KMS-11 (cell line): ENCODE results near the gene ITGA5.

Experiments used
- H2AFZ ChIP-seq: fragments of 200-600 bp; sonication (generic); 2 replicates; pipeline ENCODE4 v1.6.1; 2016; ENCODE audit warnings: antibody characterized with exemption, mixed run types, low read depth
- H3K27ac ChIP-seq: fragments of 200-600 bp; sonication (generic); 2 replicates; pipeline ENCODE4 v1.6.1; 2016; ENCODE audit warnings: mild to moderate bottlenecking, mixed run types
- H3K27me3 ChIP-seq: fragments of 200-600 bp; sonication (generic); 2 replicates; pipeline ENCODE4 v1.6.1; 2017; ENCODE audit warnings: mild to moderate bottlenecking, low read depth, mixed run types, moderate library complexity; ENCODE audit not compliant: insufficient read depth
- H3K36me3 ChIP-seq: fragments of 200-600 bp; sonication (generic); 2 replicates; pipeline ENCODE4 v1.6.1; 2017; ENCODE audit warnings: mild to moderate bottlenecking, mixed run types; ENCODE audit not compliant: insufficient read depth
- H3K4me1 ChIP-seq: fragments of 200-600 bp; sonication (generic); 2 replicates; pipeline ENCODE4 v1.6.1; 2016; ENCODE audit warnings: mild to moderate bottlenecking, low read depth, mixed run types; ENCODE audit not compliant: poor library complexity, severe bottlenecking
- H3K4me2 ChIP-seq: fragments of 200-600 bp; sonication (generic); 2 replicates; pipeline ENCODE4 v1.7.0; 2016; ENCODE audit warnings: mild to moderate bottlenecking, mixed run types
- H3K4me3 ChIP-seq: fragments of 200-600 bp; sonication (generic); IDR thresholded peaks from 2 replicates; pipeline ENCODE4 v1.6.1; 2017; ENCODE audit warnings: low read depth, low read length, mixed read lengths; ENCODE audit not compliant: insufficient read depth
- H3K79me2 ChIP-seq: fragments of 200-600 bp; sonication (generic); 2 replicates; pipeline ENCODE4 v1.6.1; 2016; ENCODE audit warnings: low read depth, mixed run types; ENCODE audit not compliant: insufficient read depth
- H3K9ac ChIP-seq: fragments of 200-600 bp; sonication (generic); 2 replicates; pipeline ENCODE4 v1.6.1; 2016; ENCODE audit warnings: mild to moderate bottlenecking, mixed run types
- H4K20me1 ChIP-seq: fragments of 200-600 bp; sonication (generic); 2 replicates; pipeline ENCODE4 v1.6.1; 2016; ENCODE audit warnings: mild to moderate bottlenecking, mixed run types; ENCODE audit not compliant: insufficient read depth
- CTCF ChIP-seq: fragments of 200-600 bp; sonication (generic); conservative IDR thresholded peaks from 2 replicates; pipeline ENCODE4 v1.6.1; 2017; ENCODE audit warnings: low read depth, mild to moderate bottlenecking, antibody characterized with exemption, low read length, moderate library complexity, mixed read lengths

The ITGA5 gene

GRCh38 chr12:54419088-54419887 is at the start of gene ITGA5:
Gene ITGA5 (minus strand): TSS chr12:54419266. CDS start chr12:54419198, 68 bp downstream.
- no peak for TF ChIP-seq CTCF
- Histone ChIP-seq H3K27ac (no peak within 1 kb of the TSS), H3K9ac (no peak within 1 kb of the TSS), H3K4me2 (no peak within 1 kb of the TSS), H3K27me3 (peaks cover 22% of the 10 kb centered on the region; the same call in 1 of the 2 replicates), H3K4me3 (no peak within 1 kb of the TSS), H4K20me1 (no peaks in the 10 kb centered on the region), H3K36me3 (no peaks in the 10 kb centered on the region), H2AFZ (no peak within 1 kb of the TSS), H3K4me1 (no peaks in the 10 kb centered on the region), H3K79me2 (no peaks in the 10 kb centered on the region)

- Histone ChIP-seq H2AFZ (no peak overlapping the region), H3K4me1 (no peaks in the 10 kb centered on the region), H3K36me3 (no peaks in the 10 kb centered on the region), H3K27ac (no peak overlapping the region), H3K27me3 (no peaks in the 10 kb centered on the region), H4K20me1 (no peaks in the 10 kb centered on the region), H3K9ac (no peak overlapping the region), H3K79me2 (no peaks in the 10 kb centered on the region), H3K4me3 (no peak overlapping the region), H3K4me2 (no peak overlapping the region)
- no peak for TF ChIP-seq CTCF
Measured at GRCh38 chr12:54465857-54466523, 46.9 kb upstream of the ITGA5 start.

GRCh38 chr12:54463484-54463883 is 44.4 kb upstream of the ITGA5 start:
- H3K27ac ChIP-seq = no peak overlapping the region
- no peak overlapping the region for H3K4me2 ChIP-seq
- H3K36me3 ChIP-seq = no peaks in the 10 kb centered on the region
- no peaks in the 10 kb centered on the region for H4K20me1 ChIP-seq
- no peaks in the 10 kb centered on the region for H3K27me3 ChIP-seq
- H3K9ac ChIP-seq = no peak overlapping the region
- no peaks in the 10 kb centered on the region for H3K79me2 ChIP-seq
- H3K4me1 ChIP-seq = no peaks in the 10 kb centered on the region
- no peak overlapping the region for H2AFZ ChIP-seq
- no peak overlapping the region for H3K4me3 ChIP-seq
- no peak for TF ChIP-seq CTCF

- no peak overlapping the region for H3K9ac ChIP-seq
- no peak for TF ChIP-seq CTCF
- H2AFZ ChIP-seq = no peak overlapping the region
- H3K4me1 ChIP-seq = no peaks in the 10 kb centered on the region
- no peaks in the 10 kb centered on the region for H3K27me3 ChIP-seq
- no peak overlapping the region for H3K27ac ChIP-seq
- H3K36me3 ChIP-seq = no peaks in the 10 kb centered on the region
- no peak overlapping the region for H3K4me3 ChIP-seq
- no peak overlapping the region for H3K4me2 ChIP-seq
- no peaks in the 10 kb centered on the region for H3K79me2 ChIP-seq
- no peaks in the 10 kb centered on the region for H4K20me1 ChIP-seq
Measured at GRCh38 chr12:54463034-54463433, 44.0 kb upstream of the ITGA5 start.
